ENCODE data around the gene SLC7A10. TPM values are rescaled to one million over a fixed set of nuclear protein-coding genes. Genes with fewer than 3 reads are reported as not detected.

The SLC7A10 gene
- polyA plus RNA-seq, 1 donor, result 20.9 TPM

GRCh38 chr19:33207903-33208302 is 17.7 kb downstream of the SLC7A10 start:
- DNase-seq, result no peak
- H3K4me3 ChIP-seq (ENCODE audit: low read length), result no peak overlapping the region
- H3K4me1 ChIP-seq (ENCODE audit: control insufficient read depth, insufficient read depth, low read length), result no peaks in the 10 kb centered on the region
- no peak overlapping the region for H3K27ac ChIP-seq (ENCODE audit: low read length)
- peaks cover 40% of the 10 kb centered on the region for H3K36me3 ChIP-seq (ENCODE audit: control insufficient read depth, insufficient read depth, low read length)
- no CpG with 5 or more reads among the region's 9 CpGs for WGBS (ENCODE audit: insufficient coverage, low lambda C conversion rate)
- no peaks in the 10 kb centered on the region for H3K27me3 ChIP-seq (ENCODE audit: control insufficient read depth, insufficient read depth, low read length)
- peaks cover 3% of the 10 kb centered on the region for H3K9me3 ChIP-seq (ENCODE audit: control insufficient read depth, low read depth, low read length)

GRCh38 chr19:33207040-33207620 is 18.5 kb downstream of the SLC7A10 start:
- Histone ChIP-seq H3K36me3 (ENCODE audit: control insufficient read depth, insufficient read depth, low read length) (peaks cover 47% of the 10 kb centered on the region), H3K4me3 (ENCODE audit: low read length) (no peak overlapping the region), H3K27ac (ENCODE audit: low read length) (no peak overlapping the region), H3K4me1 (ENCODE audit: control insufficient read depth, insufficient read depth, low read length) (no peaks in the 10 kb centered on the region), H3K27me3 (ENCODE audit: control insufficient read depth, insufficient read depth, low read length) (no peaks in the 10 kb centered on the region), H3K9me3 (ENCODE audit: control insufficient read depth, low read depth, low read length) (peaks cover 3% of the 10 kb centered on the region)
- no peak for DNase-seq
- WGBS (ENCODE audit: insufficient coverage, low lambda C conversion rate), result no CpG with 5 or more reads among the region's 38 CpGs

DNA sequence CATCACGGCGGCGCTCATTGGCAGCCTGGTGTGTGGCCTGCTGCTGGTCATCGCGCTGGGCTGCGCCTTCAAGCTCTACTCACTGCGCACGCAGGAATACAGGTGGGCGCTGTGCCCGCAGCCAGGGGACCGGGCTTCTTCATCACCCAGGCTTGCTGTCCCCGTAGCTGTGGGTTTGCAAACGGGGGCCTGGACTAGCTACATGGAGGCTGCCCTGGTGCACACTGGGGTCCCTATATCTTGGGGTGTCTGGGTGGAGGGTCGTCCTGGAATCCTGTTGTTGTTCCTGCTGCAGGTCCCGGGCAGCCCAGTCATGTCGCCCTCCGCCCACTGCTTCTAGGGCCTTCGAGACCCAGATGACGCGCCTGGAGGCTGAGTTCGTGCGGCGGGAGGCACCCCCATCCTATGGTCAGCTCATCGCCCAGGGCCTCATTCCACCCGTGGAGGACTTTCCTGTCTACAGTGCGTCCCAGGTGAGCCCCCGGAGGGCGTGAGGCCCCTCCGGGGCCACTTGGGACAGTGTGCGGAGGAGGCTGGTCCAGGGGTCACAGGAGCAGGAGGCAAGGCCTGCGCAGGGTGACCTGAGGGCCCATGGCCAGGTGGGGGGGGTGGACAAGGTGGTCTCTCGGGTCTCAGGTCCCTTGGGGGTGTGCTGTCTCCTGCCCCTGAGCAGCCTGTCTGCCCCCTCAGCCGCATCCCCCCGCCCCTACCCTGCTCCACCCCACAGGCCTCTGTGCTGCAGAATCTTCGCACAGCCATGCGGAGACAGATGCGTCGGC is 19.2 kb downstream of the SLC7A10 start:
- H3K9me3 ChIP-seq (ENCODE audit: control insufficient read depth, low read depth, low read length), result peaks cover 3% of the 10 kb centered on the region
- H3K4me3 ChIP-seq (ENCODE audit: low read length), result no peak overlapping the region
- no peak overlapping the region for H3K27ac ChIP-seq (ENCODE audit: low read length)
- H3K27me3 ChIP-seq (ENCODE audit: control insufficient read depth, insufficient read depth, low read length), result no peaks in the 10 kb centered on the region
- peaks cover 50% of the 10 kb centered on the region for H3K36me3 ChIP-seq (ENCODE audit: control insufficient read depth, insufficient read depth, low read length)
- DNase-seq, result no peak
- no peaks in the 10 kb centered on the region for H3K4me1 ChIP-seq (ENCODE audit: control insufficient read depth, insufficient read depth, low read length)
- WGBS (ENCODE audit: insufficient coverage, low lambda C conversion rate), result 100% methylated on average over 2 of the region's 38 CpGs

DNA sequence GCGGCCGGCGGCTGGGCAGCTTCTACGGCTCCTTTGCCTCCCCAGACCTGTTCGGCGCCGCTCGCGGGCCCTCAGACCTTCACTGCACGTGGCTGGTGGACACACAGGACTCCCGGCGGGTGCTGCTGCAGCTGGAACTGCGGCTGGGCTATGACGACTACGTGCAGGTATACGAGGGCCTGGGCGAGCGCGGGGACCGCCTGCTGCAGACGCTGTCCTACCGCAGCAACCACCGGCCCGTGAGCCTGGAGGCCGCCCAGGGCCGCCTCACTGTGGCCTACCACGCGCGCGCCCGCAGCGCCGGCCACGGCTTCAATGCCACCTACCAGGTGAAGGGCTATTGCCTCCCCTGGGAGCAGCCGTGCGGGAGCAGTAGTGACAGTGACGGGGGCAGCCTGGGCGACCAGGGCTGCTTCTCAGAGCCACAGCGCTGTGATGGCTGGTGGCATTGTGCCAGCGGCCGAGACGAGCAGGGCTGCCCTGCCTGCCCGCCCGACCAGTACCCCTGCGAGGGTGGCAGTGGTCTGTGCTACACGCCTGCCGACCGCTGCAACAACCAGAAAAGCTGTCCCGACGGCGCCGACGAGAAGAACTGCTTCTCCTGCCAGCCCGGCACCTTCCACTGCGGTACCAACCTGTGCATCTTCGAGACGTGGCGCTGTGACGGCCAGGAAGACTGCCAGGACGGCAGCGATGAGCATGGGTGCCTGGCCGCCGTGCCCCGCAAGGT is 20.0 kb downstream of the SLC7A10 start:
- no peak for DNase-seq
- peaks cover 54% of the 10 kb centered on the region for H3K36me3 ChIP-seq (ENCODE audit: control insufficient read depth, insufficient read depth, low read length)
- no peaks in the 10 kb centered on the region for H3K4me1 ChIP-seq (ENCODE audit: control insufficient read depth, insufficient read depth, low read length)
- H3K9me3 ChIP-seq (ENCODE audit: control insufficient read depth, low read depth, low read length), result peaks cover 3% of the 10 kb centered on the region
- H3K27ac ChIP-seq (ENCODE audit: low read length), result no peak overlapping the region
- no CpG with 5 or more reads among the region's 64 CpGs for WGBS (ENCODE audit: insufficient coverage, low lambda C conversion rate)
- H3K27me3 ChIP-seq (ENCODE audit: control insufficient read depth, insufficient read depth, low read length), result no peaks in the 10 kb centered on the region
- no peak overlapping the region for H3K4me3 ChIP-seq (ENCODE audit: low read length)

DNA sequence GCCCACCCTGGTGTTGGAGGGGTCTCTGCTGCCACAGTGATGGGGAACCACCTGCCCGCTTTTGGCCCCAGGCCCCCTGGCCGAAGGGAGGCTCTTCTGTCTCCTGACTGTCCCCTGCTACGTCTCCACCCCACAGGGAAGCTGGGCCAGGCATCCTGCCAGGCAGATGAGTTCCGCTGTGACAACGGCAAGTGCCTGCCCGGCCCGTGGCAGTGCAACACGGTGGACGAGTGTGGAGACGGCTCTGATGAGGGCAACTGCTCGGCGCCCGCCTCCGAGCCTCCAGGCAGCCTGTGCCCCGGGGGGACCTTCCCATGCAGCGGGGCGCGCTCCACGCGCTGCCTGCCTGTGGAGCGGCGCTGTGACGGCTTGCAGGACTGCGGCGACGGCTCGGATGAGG is 20.5 kb downstream of the SLC7A10 start:
- no peaks in the 10 kb centered on the region for H3K27me3 ChIP-seq (ENCODE audit: control insufficient read depth, insufficient read depth, low read length)
- H3K36me3 ChIP-seq (ENCODE audit: control insufficient read depth, insufficient read depth, low read length), result peaks cover 58% of the 10 kb centered on the region
- no peaks in the 10 kb centered on the region for H3K4me1 ChIP-seq (ENCODE audit: control insufficient read depth, insufficient read depth, low read length)
- H3K4me3 ChIP-seq (ENCODE audit: low read length), result no peak overlapping the region
- no peak overlapping the region for H3K27ac ChIP-seq (ENCODE audit: low read length)
- WGBS (ENCODE audit: insufficient coverage, low lambda C conversion rate), result no CpG with 5 or more reads among the region's 27 CpGs
- H3K9me3 ChIP-seq (ENCODE audit: control insufficient read depth, low read depth, low read length), result peaks cover 3% of the 10 kb centered on the region
- no peak for DNase-seq

DNA sequence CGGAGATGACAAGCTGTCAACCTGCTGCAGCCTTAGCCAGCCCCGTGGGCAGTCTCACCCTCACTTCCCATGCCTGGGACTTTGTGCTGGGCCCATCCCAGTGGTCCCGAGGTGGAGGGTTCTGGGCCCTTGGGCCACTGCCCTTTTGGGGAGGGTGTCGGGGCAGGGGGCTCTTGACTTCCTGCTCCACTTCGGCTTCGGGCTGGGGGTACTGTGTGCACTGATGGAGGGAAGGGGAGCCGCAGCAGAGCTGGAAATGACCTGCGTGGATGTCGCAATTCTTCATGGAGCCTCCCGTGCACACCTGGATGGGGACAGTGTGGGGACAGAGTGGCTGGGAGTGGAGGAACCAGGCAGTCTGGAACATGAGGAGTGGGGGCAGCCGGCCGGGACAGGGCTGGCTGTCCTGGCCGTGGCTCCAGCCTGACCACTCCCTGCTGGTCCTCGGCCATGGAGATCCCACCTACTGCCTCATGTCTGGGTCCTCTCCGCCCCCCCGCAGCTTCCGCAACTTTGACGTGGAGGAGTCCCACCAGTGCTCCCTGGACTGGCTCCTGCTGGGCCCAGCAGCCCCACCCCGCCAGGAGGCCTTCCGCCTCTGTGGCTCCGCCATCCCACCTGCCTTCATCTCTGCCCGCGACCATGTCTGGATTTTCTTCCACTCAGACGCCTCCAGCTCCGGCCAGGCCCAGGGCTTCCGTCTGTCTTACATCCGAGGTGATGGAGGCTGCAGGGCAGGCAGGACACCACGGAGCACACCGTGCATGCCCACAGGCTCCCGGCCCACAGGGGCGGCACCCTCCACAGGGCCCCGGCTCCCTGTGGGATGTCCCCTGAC is 21.3 kb downstream of the SLC7A10 start:
- Histone ChIP-seq H3K4me3 (ENCODE audit: low read length) (no peak overlapping the region), H3K27me3 (ENCODE audit: control insufficient read depth, insufficient read depth, low read length) (no peaks in the 10 kb centered on the region), H3K4me1 (ENCODE audit: control insufficient read depth, insufficient read depth, low read length) (peaks cover 4% of the 10 kb centered on the region), H3K27ac (ENCODE audit: low read length) (no peak overlapping the region), H3K9me3 (ENCODE audit: control insufficient read depth, low read depth, low read length) (peaks cover 3% of the 10 kb centered on the region), H3K36me3 (ENCODE audit: control insufficient read depth, insufficient read depth, low read length) (peaks cover 59% of the 10 kb centered on the region)
- DNase-seq, result no peak
- no CpG with 5 or more reads among the region's 32 CpGs for WGBS (ENCODE audit: insufficient coverage, low lambda C conversion rate)

DNA sequence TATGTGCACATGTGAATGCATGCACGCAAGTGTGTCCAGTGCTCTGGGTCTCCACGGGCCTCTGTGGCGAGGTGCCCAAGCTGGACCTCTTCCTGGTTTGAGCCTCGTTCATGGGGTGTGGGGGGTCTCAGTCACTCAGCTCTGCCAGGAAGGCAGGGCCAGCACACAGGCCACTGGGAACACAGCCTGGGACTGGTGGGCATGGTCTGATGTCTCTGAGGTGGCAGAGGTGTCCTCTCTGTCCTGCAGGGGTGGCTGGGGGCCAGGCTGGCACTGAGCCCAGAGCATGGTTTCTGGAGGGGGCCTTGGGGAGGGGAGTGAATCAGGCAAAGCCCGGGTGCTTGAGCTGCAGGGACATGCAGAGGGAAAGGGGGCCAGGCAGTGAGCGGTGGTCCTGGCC is 22.1 kb downstream of the SLC7A10 start:
- peaks cover 4% of the 10 kb centered on the region for H3K4me1 ChIP-seq (ENCODE audit: control insufficient read depth, insufficient read depth, low read length)
- H3K4me3 ChIP-seq (ENCODE audit: low read length), result no peak overlapping the region
- H3K9me3 ChIP-seq (ENCODE audit: control insufficient read depth, low read depth, low read length), result peaks cover 3% of the 10 kb centered on the region
- WGBS (ENCODE audit: insufficient coverage, low lambda C conversion rate), result no CpG with 5 or more reads among the region's 6 CpGs
- no peak overlapping the region for H3K27ac ChIP-seq (ENCODE audit: low read length)
- H3K27me3 ChIP-seq (ENCODE audit: control insufficient read depth, insufficient read depth, low read length), result no peaks in the 10 kb centered on the region
- DNase-seq, result no peak
- peaks cover 65% of the 10 kb centered on the region for H3K36me3 ChIP-seq (ENCODE audit: control insufficient read depth, insufficient read depth, low read length)

GRCh38 chr19:33202546-33203507 is 22.8 kb downstream of the SLC7A10 start:
- WGBS (ENCODE audit: insufficient coverage, low lambda C conversion rate), result 80% methylated on average over 1 of the region's 27 CpGs
- Histone ChIP-seq H3K36me3 (ENCODE audit: control insufficient read depth, insufficient read depth, low read length) (peaks cover 69% of the 10 kb centered on the region), H3K27me3 (ENCODE audit: control insufficient read depth, insufficient read depth, low read length) (no peaks in the 10 kb centered on the region), H3K4me3 (ENCODE audit: low read length) (no peak overlapping the region), H3K27ac (ENCODE audit: low read length) (no peak overlapping the region), H3K9me3 (ENCODE audit: control insufficient read depth, low read depth, low read length) (peaks cover 3% of the 10 kb centered on the region), H3K4me1 (ENCODE audit: control insufficient read depth, insufficient read depth, low read length) (peaks cover 5% of the 10 kb centered on the region)
- no peak for DNase-seq

- H3K27ac ChIP-seq (ENCODE audit: low read length), result no peak overlapping the region
- no peak overlapping the region for H3K4me3 ChIP-seq (ENCODE audit: low read length)
- no peaks in the 10 kb centered on the region for H3K27me3 ChIP-seq (ENCODE audit: control insufficient read depth, insufficient read depth, low read length)
- WGBS (ENCODE audit: insufficient coverage, low lambda C conversion rate), result no CpG with 5 or more reads among the region's 15 CpGs
- H3K9me3 ChIP-seq (ENCODE audit: control insufficient read depth, low read depth, low read length), result peaks cover 3% of the 10 kb centered on the region
- peaks cover 11% of the 10 kb centered on the region for H3K4me1 ChIP-seq (ENCODE audit: control insufficient read depth, insufficient read depth, low read length)
- peaks cover 67% of the 10 kb centered on the region for H3K36me3 ChIP-seq (ENCODE audit: control insufficient read depth, insufficient read depth, low read length)
- no peak for DNase-seq
Observed at GRCh38 chr19:33201886-33202545, 23.6 kb downstream of the SLC7A10 start.

All from large intestine (tissue), 3 donors.